K562 (cell line): ENCODE results near the gene PNMA8A. TPM values are rescaled to one million over a fixed set of nuclear protein-coding genes. Genes with fewer than 3 reads are reported as not detected.
A peak's percentile ranks its signal among the peaks of the same experiment; 100 is the strongest.

Source experiments
- CTBP1 ChIP-seq: fragments of 450-650 bp; IDR thresholded peaks from 2 replicates; pipeline ENCODE4 v1.6.1; 2016; ENCODE audit warnings: borderline replicate concordance
- DNMT1 ChIP-seq: fragments of 450-650 bp; IDR thresholded peaks from 2 replicates; pipeline ENCODE4 v1.6.1; 2016; ENCODE audit warnings: antibody characterized with exemption, mild to moderate bottlenecking
- EGR1 ChIP-seq: fragments of 450-650 bp; conservative IDR thresholded peaks from 2 replicates; pipeline ENCODE4 v1.6.1; 2017; ENCODE audit warnings: mild to moderate bottlenecking
- ETS2 ChIP-seq: IDR thresholded peaks from 2 replicates; pipeline ENCODE4 v1.6.1; 2016; ENCODE audit warnings: borderline replicate concordance, missing genetic modification characterization, mild to moderate bottlenecking, moderate library complexity, missing compliant biosample characterization; ENCODE audit not compliant: poor library complexity, severe bottlenecking
- GTF2A2 ChIP-seq: IDR thresholded peaks from 2 replicates; pipeline ENCODE4 v1.6.1; 2016; ENCODE audit warnings: mild to moderate bottlenecking, missing genetic modification characterization, missing compliant biosample characterization
- HLTF ChIP-seq: fragments of 450-650 bp; IDR thresholded peaks from 2 replicates; pipeline ENCODE4 v1.6.1; 2016
- KDM4B ChIP-seq, 2 experiments: fragments of 450-650 bp in 1 of 2; sonication (generic) in 1 of 2; IDR thresholded peaks; 2 replicates each; pipeline ENCODE4 v1.6.1; 2016 to 2017; ENCODE audit warnings: borderline replicate concordance in 2 of 2, antibody characterized with exemption in 1 of 2, low read depth in 1 of 2, mild to moderate bottlenecking in 1 of 2
- MAFK ChIP-seq: IDR thresholded peaks from 2 replicates; pipeline ENCODE4 v1.6.1; 2011; ENCODE audit warnings: low read length, improper control_type of control experiment
- MCM7 ChIP-seq, 2 experiments: fragments of 450-650 bp; IDR thresholded peaks; 2 replicates each; pipeline ENCODE4 v1.6.1; 2016 to 2018
- NFE2 ChIP-seq: IDR thresholded peaks from 2 replicates; pipeline ENCODE4 v1.6.1; 2014; ENCODE audit warnings: antibody characterized with exemption, low read depth
- RBFOX2 ChIP-seq: fragments of 200-400 bp; formaldehyde crosslinking; IDR thresholded peaks from 2 replicates; pipeline ENCODE4 v1.6.1; 2017; ENCODE audit warnings: low read depth, mild to moderate bottlenecking, low read length, moderate library complexity
- RNF2 ChIP-seq: sonication (generic); IDR thresholded peaks from 2 replicates; pipeline ENCODE4 v1.6.1; 2016
- SIN3A ChIP-seq, 2 experiments: fragments of 150-350 bp in 1 of 2; IDR thresholded peaks; 2 replicates each; pipeline ENCODE4 v1.6.1; 2011 to 2016; ENCODE audit warnings: borderline replicate concordance in 2 of 2, low read depth in 2 of 2, low read length in 2 of 2, mild to moderate bottlenecking in 2 of 2, moderate library complexity in 2 of 2; ENCODE audit not compliant: control insufficient read depth in 1 of 2
- SP1 ChIP-seq: sonication (generic); formaldehyde crosslinking; IDR thresholded peaks from 2 replicates; pipeline ENCODE4 v1.8.1; 2022; ENCODE audit warnings: mild to moderate bottlenecking, missing genetic modification reagents
- SRF ChIP-seq, 2 experiments: fragments of 250-450, 450-650 bp in 1 of 2; sonication (Bioruptor Pico) in 1 of 2; sonication (generic) in 1 of 2; formaldehyde crosslinking; IDR thresholded peaks; 2 replicates each; pipeline versions ENCODE4 v1.5.0 to v1.5.1; 2020 to 2022; ENCODE audit warnings: mild to moderate bottlenecking in 1 of 2, missing genetic modification reagents in 1 of 2
- TGIF2 ChIP-seq: sonication (generic); formaldehyde crosslinking; IDR thresholded peaks from 2 replicates; pipeline ENCODE4 v1.8.1; 2022; ENCODE audit warnings: mild to moderate bottlenecking, missing genetic modification reagents, moderate library complexity
- ZNF133 ChIP-seq: fragments of 250-450 bp; sonication (Bioruptor Pico); IDR thresholded peaks from 2 replicates; pipeline ENCODE4 v1.4.0; 2020; ENCODE audit warnings: mild to moderate bottlenecking
- ZNF274 ChIP-seq: IDR thresholded peaks from 2 replicates; pipeline ENCODE4 v1.6.1; 2011; ENCODE audit warnings: low read depth, mild to moderate bottlenecking, low read length, moderate library complexity, borderline replicate concordance
- polyA plus RNA-seq, 8 experiments: library from polyadenylated mRNA; depleted of rRNA in 4 of 8; stranded (reverse) in 5 of 8; unstranded in 3 of 8; fragments of >200 nt; fragmentation: Nextera tagmentation in 2 of 8; fragmentation: Illumina TruSeq in 1 of 8; extraction: Ambion mirVana in 2 of 8; extraction: Trizol in 1 of 8; gene quantifications; 2 replicates each; pipeline versions ENCODE4 v1.2.1 to v1.2.3, GENCODE V29; 2011 to 2014; ENCODE audit warnings: inconsistent platforms in 1 of 8, missing spikeins in 1 of 8
- total RNA-seq, 7 experiments: library from RNA; depleted of rRNA in 6 of 7; stranded (reverse); fragments of >200 nt in 6 of 7; fragmentation: Illumina TruSeq in 2 of 7; extraction: Trizol in 2 of 7; gene quantifications; 2 replicates each; pipeline versions ENCODE4 v1.2.1 to v1.2.3, GENCODE V29; 2011 to 2021; ENCODE audit warnings: low replicate concordance in 1 of 7
- TF ChIP-seq, protein P1 (sequence below): sonication (generic); formaldehyde crosslinking; IDR thresholded peaks from 2 replicates; pipeline ENCODE4 v1.8.0; 2022; ENCODE audit warnings: missing genetic modification reagents, mild to moderate bottlenecking, moderate library complexity, borderline replicate concordance
- TF ChIP-seq, protein P2 (sequence below): fragments of 200-800 bp; sonication (Bioruptor generic); IDR thresholded peaks from 2 replicates; pipeline ENCODE4 v1.6.1; 2017; ENCODE audit warnings: missing genetic modification characterization, missing compliant biosample characterization
- TF ChIP-seq, protein P3 (sequence below): fragments of 450-650 bp; IDR thresholded peaks from 2 replicates; pipeline ENCODE4 v1.6.1; 2016; ENCODE audit warnings: antibody characterized with exemption
- TF ChIP-seq, protein P4 (sequence below): sonication (generic); formaldehyde crosslinking; IDR thresholded peaks from 2 replicates; pipeline ENCODE4 v1.8.0; 2022; ENCODE audit warnings: mild to moderate bottlenecking, missing genetic modification reagents
- TF ChIP-seq, protein P5 (sequence below): fragments of 250-450 bp; sonication (Bioruptor Pico); IDR thresholded peaks from 2 replicates; pipeline ENCODE4 v1.5.0; 2021

The PNMA8A gene
- total and polyA plus RNA-seq, 9 of the 15 experiments (the other 6 are each of a cell fraction or from before 2014, with no cell fraction given) = 6.6 to 23.8 (median 14.9) TPM

DNA sequence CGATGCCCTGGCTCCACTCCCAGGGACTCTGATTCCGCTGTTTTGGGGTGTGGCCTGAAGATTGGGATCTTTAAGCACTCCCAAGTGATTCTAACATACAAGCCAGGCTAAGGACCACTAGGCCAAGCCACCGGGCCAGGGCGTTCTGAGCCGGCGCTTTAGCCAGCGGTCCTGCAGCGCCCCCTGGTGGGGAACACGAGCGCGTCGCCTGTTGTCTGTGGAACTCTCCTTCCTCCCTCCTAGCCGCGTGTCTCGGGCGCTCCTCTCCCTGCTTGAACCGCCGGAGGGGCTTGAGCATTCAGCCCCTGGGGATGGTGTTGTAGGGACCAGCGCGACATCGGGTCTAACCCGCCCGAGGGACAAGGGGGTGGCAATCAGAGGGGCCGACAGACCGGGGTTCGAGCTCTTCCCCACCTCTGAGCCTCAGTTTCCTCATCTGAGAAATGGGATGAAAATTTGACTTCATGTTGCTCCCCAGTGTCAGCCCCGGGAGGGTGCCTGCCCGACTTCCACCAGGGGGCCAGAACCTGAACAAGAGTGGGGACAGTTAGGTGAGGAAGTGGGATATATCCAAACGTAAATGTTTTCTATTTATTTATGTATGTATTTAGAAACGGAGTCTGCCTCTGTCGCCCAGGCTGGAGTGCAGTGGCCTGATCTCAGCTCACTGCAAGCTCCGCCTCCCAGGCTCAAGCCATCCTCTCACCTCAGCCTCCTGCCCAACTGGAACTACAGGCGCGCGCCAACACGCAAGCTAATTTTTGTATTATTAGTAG, 42.3 kb upstream of the PNMA8A start (continued):
- TF ChIP-seq ETS2 (no peak), GTF2A2 (tag) (no peak), NFE2 (no peak), TGIF2 (no peak), HLTF (no peak), SIN3A (IDR thresholded peaks at IDR 0.05; ENCODE audit: borderline replicate concordance in 2 of 2, control insufficient read depth in 1 of 2, low read depth in 2 of 2, low read length in 2 of 2) (no peak), CTBP1 (peak; percentile 14; the same call in 1 of the 2 replicates), ZNF133 (CRISPR knock-in tag) (no peak), RBFOX2 (no peak), RNF2 (no peak), ZNF274 (no peak), MCM7 (IDR thresholded peaks at IDR 0.05) (no peak), EGR1 (no peak), SRF (CRISPR knock-in tag; IDR thresholded peaks at IDR 0.05) (peak in 1 of 2 experiments; percentile 34; a peak in 1 of 4 replicates), KDM4B (IDR thresholded peaks at IDR 0.05; ENCODE audit: borderline replicate concordance in 2 of 2, low read depth in 1 of 2) (no peak; a peak in 1 of 4 replicates), SP1 (peak; percentile 52; the same call in 1 of the 2 replicates), MAFK (no peak), DNMT1 (no peak)
- TF ChIP-seq, protein P1, sequence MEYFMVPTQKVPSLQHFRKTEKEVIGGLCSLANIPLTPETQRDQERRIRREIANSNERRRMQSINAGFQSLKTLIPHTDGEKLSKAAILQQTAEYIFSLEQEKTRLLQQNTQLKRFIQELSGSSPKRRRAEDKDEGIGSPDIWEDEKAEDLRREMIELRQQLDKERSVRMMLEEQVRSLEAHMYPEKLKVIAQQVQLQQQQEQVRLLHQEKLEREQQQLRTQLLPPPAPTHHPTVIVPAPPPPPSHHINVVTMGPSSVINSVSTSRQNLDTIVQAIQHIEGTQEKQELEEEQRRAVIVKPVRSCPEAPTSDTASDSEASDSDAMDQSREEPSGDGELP = peak; percentile 22; the same call in 1 of the 2 replicates
- TF ChIP-seq, protein P2, sequence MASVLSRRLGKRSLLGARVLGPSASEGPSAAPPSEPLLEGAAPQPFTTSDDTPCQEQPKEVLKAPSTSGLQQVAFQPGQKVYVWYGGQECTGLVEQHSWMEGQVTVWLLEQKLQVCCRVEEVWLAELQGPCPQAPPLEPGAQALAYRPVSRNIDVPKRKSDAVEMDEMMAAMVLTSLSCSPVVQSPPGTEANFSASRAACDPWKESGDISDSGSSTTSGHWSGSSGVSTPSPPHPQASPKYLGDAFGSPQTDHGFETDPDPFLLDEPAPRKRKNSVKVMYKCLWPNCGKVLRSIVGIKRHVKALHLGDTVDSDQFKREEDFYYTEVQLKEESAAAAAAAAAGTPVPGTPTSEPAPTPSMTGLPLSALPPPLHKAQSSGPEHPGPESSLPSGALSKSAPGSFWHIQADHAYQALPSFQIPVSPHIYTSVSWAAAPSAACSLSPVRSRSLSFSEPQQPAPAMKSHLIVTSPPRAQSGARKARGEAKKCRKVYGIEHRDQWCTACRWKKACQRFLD (CRISPR knock-in tag) = no peak
- TF ChIP-seq, protein P3, sequence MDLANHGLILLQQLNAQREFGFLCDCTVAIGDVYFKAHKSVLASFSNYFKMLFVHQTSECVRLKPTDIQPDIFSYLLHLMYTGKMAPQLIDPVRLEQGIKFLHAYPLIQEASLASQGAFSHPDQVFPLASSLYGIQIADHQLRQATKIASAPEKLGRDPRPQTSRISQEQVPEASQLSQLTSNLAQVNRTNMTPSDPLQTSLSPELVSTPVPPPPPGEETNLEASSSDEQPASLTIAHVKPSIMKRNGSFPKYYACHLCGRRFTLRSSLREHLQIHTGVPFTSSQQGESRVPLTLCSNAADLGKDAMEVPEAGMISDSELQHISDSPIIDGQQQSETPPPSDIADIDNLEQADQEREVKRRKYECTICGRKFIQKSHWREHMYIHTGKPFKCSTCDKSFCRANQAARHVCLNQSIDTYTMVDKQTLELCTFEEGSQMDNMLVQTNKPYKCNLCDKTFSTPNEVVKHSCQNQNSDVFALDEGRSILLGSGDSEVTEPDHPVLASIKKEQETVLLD = no peak
- TF ChIP-seq, protein P4, sequence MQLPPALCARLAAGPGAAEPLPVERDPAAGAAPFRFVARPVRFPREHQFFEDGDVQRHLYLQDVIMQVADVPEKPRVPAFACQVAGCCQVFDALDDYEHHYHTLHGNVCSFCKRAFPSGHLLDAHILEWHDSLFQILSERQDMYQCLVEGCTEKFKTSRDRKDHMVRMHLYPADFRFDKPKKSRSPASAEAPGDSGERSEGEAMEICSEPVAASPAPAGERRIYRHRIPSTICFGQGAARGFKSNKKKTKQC (CRISPR knock-in tag) = 0 out of 2 replicates have a peak, but pooled peaks have one; percentile 39
- TF ChIP-seq, protein P5, sequence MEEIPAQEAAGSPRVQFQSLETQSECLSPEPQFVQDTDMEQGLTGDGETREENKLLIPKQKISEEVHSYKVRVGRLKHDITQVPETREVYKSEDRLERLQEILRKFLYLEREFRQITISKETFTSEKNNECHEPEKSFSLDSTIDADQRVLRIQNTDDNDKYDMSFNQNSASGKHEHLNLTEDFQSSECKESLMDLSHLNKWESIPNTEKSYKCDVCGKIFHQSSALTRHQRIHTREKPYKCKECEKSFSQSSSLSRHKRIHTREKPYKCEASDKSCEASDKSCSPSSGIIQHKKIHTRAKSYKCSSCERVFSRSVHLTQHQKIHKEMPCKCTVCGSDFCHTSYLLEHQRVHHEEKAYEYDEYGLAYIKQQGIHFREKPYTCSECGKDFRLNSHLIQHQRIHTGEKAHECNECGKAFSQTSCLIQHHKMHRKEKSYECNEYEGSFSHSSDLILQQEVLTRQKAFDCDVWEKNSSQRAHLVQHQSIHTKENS = no peak
